WI38 (cell line): Measurements from ENCODE around the gene SNX25.
"Not testable (repeated sequence)": the region's sequence is repeated elsewhere in the genome, so short reads cannot be mapped to it uniquely, and the experiment has no call there.

Experiments
- H3K4me3 ChIP-seq: 2 replicates; pipeline ENCODE4 v1.5.1; 2011; ENCODE audit warnings: low read depth, mild to moderate bottlenecking, control low read depth, low read length
- TF ChIP-seq, protein P1 (sequence below): IDR thresholded peaks from 2 replicates; pipeline ENCODE4 v1.5.1; 2012; ENCODE audit warnings: low read depth, mild to moderate bottlenecking, control low read depth, low read length

Gene SNX25

DNA sequence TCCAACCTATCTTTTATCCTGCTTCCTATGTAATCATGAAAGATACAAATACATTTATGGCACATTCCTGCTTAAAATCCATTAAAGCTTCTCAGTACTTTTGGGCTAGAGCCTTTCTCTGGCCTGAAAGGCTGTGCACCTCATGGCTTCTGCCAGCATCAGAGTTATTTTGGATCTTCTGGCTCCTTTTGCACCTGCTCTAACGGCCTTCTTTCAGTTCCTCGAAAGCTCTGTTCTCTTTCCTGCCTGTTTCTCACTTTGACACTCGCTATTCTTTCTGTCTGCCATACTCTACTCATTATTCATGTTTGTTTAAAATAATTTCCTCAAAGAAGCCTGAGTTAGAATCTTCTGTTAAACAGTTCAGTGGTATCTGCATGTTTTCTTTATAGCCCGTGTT, 100.4 kb downstream of the SNX25 start:
- no peak overlapping the region for H3K4me3 ChIP-seq
- TF ChIP-seq, protein P1, sequence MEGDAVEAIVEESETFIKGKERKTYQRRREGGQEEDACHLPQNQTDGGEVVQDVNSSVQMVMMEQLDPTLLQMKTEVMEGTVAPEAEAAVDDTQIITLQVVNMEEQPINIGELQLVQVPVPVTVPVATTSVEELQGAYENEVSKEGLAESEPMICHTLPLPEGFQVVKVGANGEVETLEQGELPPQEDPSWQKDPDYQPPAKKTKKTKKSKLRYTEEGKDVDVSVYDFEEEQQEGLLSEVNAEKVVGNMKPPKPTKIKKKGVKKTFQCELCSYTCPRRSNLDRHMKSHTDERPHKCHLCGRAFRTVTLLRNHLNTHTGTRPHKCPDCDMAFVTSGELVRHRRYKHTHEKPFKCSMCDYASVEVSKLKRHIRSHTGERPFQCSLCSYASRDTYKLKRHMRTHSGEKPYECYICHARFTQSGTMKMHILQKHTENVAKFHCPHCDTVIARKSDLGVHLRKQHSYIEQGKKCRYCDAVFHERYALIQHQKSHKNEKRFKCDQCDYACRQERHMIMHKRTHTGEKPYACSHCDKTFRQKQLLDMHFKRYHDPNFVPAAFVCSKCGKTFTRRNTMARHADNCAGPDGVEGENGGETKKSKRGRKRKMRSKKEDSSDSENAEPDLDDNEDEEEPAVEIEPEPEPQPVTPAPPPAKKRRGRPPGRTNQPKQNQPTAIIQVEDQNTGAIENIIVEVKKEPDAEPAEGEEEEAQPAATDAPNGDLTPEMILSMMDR, result no peak

DNA sequence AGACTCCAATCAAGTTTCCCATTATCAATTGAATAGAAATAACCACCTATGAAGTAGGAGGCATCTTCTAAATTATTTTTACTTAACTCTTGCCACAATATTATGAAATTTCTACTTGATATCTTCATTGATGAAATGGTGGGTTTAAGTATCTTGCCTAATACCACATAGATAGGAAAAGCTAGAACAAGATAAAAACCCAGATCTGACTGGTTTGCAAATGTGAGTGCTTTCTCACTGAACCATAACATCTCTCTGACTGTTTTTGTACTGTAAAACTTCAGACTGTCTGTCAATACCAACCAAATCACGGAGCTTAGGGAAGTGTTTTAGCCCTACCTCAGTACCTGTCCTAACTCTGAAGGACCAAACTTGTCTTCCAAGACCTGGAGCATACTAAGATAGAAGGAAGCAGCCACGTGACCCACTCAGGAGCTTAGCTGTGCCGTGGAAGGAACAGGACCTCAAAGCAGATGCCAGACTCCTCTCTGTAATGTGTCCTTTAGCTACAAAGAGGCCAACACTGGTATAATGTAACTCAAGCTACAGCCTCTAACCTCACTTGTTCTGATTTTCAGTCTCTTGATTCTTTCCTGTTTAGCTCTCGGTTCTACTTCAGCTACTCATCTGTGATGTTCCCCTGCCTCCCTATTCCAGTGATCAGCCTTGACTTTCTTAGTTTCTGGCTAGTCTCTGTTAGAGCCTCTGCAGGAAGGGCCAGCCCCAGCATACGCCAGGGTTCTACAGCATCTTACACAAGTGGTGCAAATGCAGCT, 101.9 kb downstream of the SNX25 start:
- no peak overlapping the region for H3K4me3 ChIP-seq
- TF ChIP-seq, protein P1, result no peak

DNA sequence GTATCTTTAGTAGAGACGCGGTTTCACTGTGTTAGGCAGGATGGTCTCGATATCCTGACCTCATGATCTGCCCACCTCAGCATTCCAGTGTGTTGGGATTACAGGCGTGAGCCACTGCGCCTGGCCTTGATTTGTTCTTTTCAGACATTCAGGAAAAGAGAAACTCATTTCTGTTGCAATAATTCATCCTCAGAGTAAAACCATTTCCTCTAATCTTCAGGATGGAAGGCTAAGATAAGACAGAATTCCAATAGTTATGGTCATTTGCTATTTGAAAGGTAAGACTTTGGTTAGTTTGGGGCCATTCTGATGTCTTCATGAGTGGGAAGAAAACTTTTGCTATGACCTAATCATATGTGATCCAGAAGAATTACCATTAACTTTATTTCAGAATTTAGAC, 103.3 kb downstream of the SNX25 start:
- H3K4me3 ChIP-seq, result no peak overlapping the region
- TF ChIP-seq, protein P1, result no peak

DNA sequence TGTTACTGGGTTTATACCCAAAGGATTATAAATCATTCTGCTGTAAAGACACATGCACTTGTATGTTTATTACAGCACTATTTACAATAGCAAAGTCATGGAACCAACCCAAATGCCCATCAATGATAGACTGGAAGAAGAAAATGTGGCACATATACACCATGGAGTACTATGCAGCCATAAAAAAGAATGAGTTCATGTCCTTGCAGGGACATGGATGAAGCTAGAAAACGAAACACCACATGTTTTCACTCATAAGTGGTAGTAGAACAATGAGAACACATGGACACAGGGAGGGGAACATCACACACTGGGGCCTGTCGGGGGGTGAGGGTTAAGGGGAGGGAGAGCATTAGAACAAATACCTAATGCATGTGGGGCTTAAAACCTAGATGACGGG, 108.1 kb downstream of the SNX25 start:
- not testable (repeated sequence) for H3K4me3 ChIP-seq

DNA sequence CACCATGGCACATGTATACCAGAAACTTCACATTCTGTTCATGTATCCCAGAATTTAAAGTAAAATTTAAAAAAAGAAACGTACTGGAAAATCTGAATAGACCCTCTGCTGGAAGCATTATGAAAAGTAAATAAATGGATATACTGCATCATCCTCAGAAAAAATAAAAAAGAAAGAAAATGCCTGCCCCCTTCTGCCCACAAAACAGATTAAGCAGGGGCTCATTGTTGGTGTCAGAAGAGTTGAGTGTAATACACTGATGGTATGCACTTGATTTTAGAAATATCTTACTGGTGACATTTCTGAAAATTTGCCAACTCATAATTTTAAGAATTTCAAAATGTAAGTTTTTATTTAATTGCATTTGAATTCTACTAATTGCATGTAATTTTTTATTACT, 108.5 kb downstream of the SNX25 start:
- no peak overlapping the region for H3K4me3 ChIP-seq
- TF ChIP-seq, protein P1, result no peak

DNA sequence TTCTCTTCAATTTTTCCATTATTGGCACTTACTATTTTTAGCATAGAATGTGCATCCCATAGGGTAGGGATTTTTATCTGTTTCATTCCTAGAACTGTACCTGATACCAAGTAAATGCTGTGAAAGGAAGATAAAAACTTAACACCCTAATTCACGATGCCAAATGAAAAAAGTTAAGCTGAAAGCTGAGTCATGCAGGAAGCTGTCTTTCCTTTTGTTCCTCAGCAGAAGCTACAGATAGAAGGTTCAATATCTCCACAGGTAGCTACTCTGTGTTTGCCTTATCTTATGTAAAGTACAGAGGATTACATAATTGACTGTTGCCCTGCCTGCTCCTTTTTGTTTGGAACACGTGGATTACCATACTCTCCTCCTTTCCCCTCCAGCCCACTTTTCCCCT, 109.3 kb downstream of the SNX25 start:
- H3K4me3 ChIP-seq, result no peak overlapping the region
- TF ChIP-seq, protein P1, result no peak

DNA sequence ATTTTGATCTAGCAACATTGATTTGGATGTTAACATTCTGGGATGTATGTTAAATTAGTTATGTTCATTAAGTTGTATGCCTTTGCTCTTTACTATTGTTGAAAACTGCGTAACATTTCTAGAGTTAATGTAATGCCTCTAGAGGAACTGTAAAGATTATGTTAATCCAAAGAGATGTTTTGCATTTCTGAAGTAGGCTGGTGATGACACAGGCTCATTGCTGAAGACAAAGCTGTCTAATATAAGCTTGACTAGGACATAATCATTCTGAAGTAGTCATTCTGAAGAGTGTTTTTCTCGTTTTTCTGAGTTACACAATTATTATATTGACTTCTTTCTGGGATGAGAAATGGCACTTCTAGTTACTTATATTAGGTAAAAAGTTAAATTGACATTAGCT, 113.4 kb downstream of the SNX25 start:
- TF ChIP-seq, protein P1, result no peak
- H3K4me3 ChIP-seq, result no peak overlapping the region

DNA sequence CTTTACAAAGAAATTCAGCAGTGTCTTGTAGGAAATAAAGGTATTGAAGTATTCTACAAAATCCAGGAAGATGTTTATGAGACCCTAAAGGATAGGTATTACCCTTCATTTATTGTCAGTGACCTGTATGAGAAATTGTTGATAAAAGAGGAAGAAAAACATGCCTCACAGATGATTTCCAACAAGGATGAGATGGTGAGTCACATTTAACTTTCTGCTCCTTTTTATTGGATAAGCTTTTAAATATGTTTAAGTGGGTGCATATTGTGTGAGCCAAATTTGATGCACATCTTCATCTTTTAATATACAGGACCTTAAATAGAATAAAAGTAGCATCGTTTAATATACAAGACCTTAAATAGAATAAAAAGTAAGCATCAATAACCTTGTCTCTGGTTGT, 114.2 kb downstream of the SNX25 start:
- TF ChIP-seq, protein P1, result no peak
- H3K4me3 ChIP-seq, result no peak overlapping the region

DNA sequence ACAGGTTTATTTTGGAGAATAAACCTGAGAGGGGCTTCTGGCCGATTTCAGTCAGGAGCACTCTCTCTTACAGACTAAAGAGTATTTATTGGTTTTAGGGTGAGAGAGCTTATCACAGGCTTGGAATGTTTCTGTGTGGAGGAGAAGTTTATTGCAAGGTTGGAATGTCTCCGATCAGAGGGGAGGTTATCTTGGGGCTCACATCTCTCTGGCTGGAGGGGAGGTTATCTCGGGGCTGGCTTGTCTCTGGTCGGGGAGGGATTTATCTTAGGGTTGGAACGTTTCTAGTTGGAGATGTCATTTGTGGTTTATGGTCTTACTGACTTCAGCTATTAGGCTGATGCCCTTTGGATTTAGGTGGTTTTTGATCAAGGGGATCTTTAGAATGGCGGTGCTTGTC, 115.0 kb downstream of the SNX25 start:
- H3K4me3 ChIP-seq, result not testable (repeated sequence)

DNA sequence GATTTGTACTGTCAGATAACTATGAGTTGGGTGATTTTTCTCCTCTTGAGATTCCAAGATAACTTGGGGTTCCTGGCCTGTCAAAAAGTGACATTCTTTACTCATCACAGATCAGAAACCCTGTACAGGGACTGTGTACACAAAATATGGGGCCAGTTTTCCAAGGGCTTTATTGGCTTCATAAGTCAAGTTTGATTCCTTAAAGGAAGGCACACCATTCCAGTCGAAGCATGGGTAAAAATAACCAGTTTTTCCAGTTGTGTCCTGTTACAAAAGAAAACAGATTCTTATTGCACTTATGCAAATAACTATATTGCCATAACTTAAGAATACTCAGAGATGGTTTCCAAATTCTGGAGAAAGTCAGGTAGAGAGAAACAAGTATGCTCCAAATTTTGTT, 116.3 kb downstream of the SNX25 start:
- not testable (repeated sequence) for H3K4me3 ChIP-seq
